Psoas muscle (tissue), 8 donors: Measurements from ENCODE around the gene NKX2-3. TPM values are rescaled to one million over a fixed set of nuclear protein-coding genes. Genes with fewer than 3 reads are reported as not detected.

Source experiments
- ATAC-seq, 4 donors: fragments of 200-7000 bp; cut with Tn5 transposase; one replicate each; pipeline ENCODE4 v1.9.1; 2020; ENCODE audit warnings: moderate library complexity in 3 of 4, mild to moderate bottlenecking in 2 of 4
- DNase-seq, 2 donors: peaks; one replicate each; pipeline ENCODE4 v3.0.0-alpha.2; 2020
- H3K27ac ChIP-seq: fragments of 200-600 bp; one replicate; pipeline ENCODE4 v1.8.0; 2022
- H3K27me3 ChIP-seq, 3 donors: fragments of 200-600 bp in 1 of 3; one replicate each; pipeline versions ENCODE4 v1.6.1 to v1.8.0; 2013 to 2022; ENCODE audit warnings: low read length in 2 of 3, mild to moderate bottlenecking in 2 of 3, moderate library complexity in 1 of 3; ENCODE audit not compliant: insufficient read depth in 3 of 3
- H3K36me3 ChIP-seq, 2 donors: fragments of 200-600 bp in 1 of 2; one replicate each; pipeline versions ENCODE4 v1.6.1 to v1.8.0; 2013 to 2022; ENCODE audit warnings: low read depth in 1 of 2, mild to moderate bottlenecking in 1 of 2, moderate library complexity in 1 of 2; ENCODE audit not compliant: insufficient read depth in 1 of 2
- H3K4me1 ChIP-seq: fragments of 200-600 bp; one replicate; pipeline ENCODE4 v1.8.0; 2022
- H3K4me3 ChIP-seq: fragments of 200-600 bp; one replicate; pipeline ENCODE4 v1.8.0; 2022; ENCODE audit warnings: mild to moderate bottlenecking
- H3K9me3 ChIP-seq: fragments of 200-600 bp; one replicate; pipeline ENCODE4 v1.8.0; 2022
- CTCF ChIP-seq: fragments of 200-600 bp; IDR thresholded peaks from one replicate; pipeline ENCODE4 v1.8.0; 2022; ENCODE audit warnings: antibody characterized with exemption
- WGBS, 3 donors: extraction: QIAGEN DNeasy Blood & Tissue Kit; methylation state at CpG; one replicate each; pipeline versions ENCODE4 v1.1.6 to v1.1.7; 2013; 5-methylcytosine and 5-hydroxymethylcytosine counted together
- intact Hi-C, 2 donors: fragments of 100-400 bp; cut with DNase I; formaldehyde crosslinking; loops; one replicate each; pipeline versions ENCODE4 v1.11.0 to v1.14.2; 2022
- polyA plus RNA-seq, 3 donors: library from polyadenylated mRNA; stranded (reverse); fragments of 200-250 nt; gene quantifications; one replicate each; pipeline ENCODE4 v1.2.3, GENCODE V29; 2013
- total RNA-seq, 4 donors: library from RNA; stranded (reverse); fragmentation: NEBNext Ultra II Directional in 2 of 4; extraction: Animal tissue kit (Norgen Biotek cat#: 25700) in 2 of 4; gene quantifications; one replicate each; pipeline versions ENCODE4 v1.2.1 to v1.2.4, GENCODE V29; 2021 to 2023
- donor health status: healthy with polysubstance abuse.
- donor health status: DM: no; HTN: no; CAD: no; lungs with moderate emphysema.
- donor health status: Bipolar disorder and iron deficiency.
- donor health status: healthy.
- donor health status: DM: yes; HTN: yes; CAD: no.
- donor health status: DM: no; HTN: no; CAD: no.
- donor health status: DM: no; HTN: no; CAD: no.
- donor health status: DM: yes; HTN: yes; CAD: no.

NKX2-3 gene
- total and polyA plus RNA-seq, 7 donors, result not detected

- Histone ChIP-seq H3K4me1 (peaks cover 17% of the 10 kb centered on the region), H3K27ac (no peak overlapping the region), H3K4me3 (no peak overlapping the region), H3K27me3 (peaks cover 0 to 99% (median 71%) of the 10 kb centered on the region in 3 donors), H3K36me3 (no peaks in the 10 kb centered on the region), H3K9me3 (no peaks in the 10 kb centered on the region)
- ATAC-seq (peak in 1 of 4 donors; percentile 12), DNase-seq (no peak)
- TF ChIP-seq CTCF, result no peak
- 11 to 20% (median 19%) methylated on average over 44 to 46 of the region's 46 CpGs for WGBS, 3 donors
- intact Hi-C loops, result no loop called here
Observed at GRCh38 chr10:99530108-99531025, 2.4 kb upstream of the NKX2-3 start.

DNA sequence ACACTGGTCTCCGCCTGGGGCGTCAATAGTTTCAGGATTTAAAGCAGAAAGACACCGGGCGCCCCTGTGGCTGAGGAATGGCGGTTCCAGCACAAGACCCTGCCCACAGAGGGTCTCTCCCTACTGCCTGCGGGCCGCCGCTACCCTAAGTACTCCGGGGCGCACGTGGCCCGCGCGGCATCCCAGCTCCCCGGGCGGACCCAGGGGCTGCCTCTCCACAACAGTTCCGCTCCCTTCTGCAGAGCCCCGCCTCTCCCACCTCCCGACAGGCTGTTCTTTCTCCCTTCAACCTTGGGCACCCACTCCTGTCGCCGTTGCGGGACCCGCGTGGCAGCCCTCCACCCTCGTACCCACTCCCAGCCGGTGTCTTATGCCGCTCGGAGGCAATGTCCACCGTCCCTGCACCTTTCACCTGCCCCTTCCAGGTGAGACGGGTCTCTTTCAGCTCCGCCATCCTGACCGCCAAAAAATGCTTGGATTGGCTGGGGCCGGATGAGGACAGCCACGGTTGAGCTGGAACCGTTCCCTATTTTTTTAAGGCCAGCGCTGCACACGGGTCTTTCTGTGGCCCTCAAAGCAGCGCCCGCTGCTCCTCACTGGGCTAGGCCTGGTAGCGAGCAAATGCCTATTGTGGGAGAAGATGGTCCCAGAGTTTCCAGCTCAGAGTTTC lies 1.6 kb upstream of the NKX2-3 start:
- intact Hi-C loops, result no loop called here
- Histone ChIP-seq H3K27ac (no peak overlapping the region), H3K9me3 (no peaks in the 10 kb centered on the region), H3K4me3 (no peak overlapping the region), H3K27me3 (peaks cover 0 to 100% (median 74%) of the 10 kb centered on the region in 3 donors), H3K36me3 (no peaks in the 10 kb centered on the region), H3K4me1 (peaks cover 20% of the 10 kb centered on the region)
- TF ChIP-seq CTCF, result no peak
- ATAC-seq, result no peak
- DNase-seq, result no peak
- WGBS, 3 donors, result 11 to 13% (median 12%) methylated on average over 36 to 40 of the region's 40 CpGs

DNA sequence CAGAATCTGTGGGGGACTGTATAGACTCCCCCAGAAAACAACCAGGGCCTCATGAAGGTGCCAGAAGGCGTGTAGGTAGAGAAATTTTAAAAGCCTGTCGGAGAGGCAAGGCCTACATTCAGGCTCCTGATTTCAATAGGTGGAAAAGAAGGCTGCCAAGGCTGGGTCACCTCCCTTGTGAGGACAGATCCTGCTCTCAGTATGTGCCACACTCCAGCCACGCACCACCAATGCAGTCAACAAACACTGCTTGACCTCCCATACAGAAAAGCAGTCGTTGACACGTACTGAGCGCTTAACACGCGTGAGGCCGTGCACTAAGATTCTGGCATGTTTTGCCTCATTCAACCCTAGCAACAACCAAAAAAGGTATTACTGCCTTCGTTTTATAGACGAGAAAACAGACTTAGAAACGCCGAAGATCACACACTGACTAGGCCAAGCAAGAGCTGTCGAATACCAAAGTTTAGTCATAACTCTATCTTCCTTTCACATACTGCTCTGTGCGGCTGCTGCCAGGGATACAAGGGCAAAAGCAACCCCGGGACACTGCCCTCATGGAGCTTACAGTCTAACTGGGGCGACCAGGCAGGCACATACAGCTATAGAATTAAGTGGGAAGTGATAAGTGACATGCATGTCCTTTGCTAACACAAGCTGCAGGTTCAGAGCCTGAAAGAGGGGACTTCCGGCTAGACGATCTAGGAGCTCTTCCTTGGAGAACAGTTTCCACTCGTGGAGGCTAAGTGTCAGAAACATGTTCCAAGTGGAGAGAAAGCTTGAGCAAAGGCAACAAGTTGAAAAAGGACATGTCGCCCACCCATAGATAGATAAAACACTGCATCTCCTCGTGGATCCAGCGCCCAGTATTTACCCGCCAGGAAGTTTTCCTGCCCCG lies 797 bp upstream of the NKX2-3 start:
- Histone ChIP-seq H3K27me3 (peaks cover 2 to 100% (median 76%) of the 10 kb centered on the region in 3 donors), H3K4me1 (peaks cover 25% of the 10 kb centered on the region), H3K4me3 (peak overlapping the region; percentile 52), H3K36me3 (no peaks in the 10 kb centered on the region), H3K27ac (no peak overlapping the region), H3K9me3 (no peaks in the 10 kb centered on the region)
- WGBS, 3 donors, result 52 to 63% (median 57%) methylated on average over 25 of the region's 25 CpGs
- no peak for ATAC-seq
- no peak for DNase-seq
- intact Hi-C loops, result no loop called here
- TF ChIP-seq CTCF, result no peak

- peak overlapping the region; percentile 52 for H3K4me3 ChIP-seq
- peaks cover 2 to 100% (median 78%) of the 10 kb centered on the region in 3 donors for H3K27me3 ChIP-seq
- no peaks in the 10 kb centered on the region for H3K9me3 ChIP-seq
- H3K36me3 ChIP-seq, result no peaks in the 10 kb centered on the region
- no peak for DNase-seq
- ATAC-seq, result no peak
- no peak overlapping the region for H3K27ac ChIP-seq
- WGBS, 3 donors, result 14 to 18% (median 16%) methylated on average over 37 to 38 of the region's 38 CpGs
- H3K4me1 ChIP-seq, result peaks cover 29% of the 10 kb centered on the region
- no peak for TF ChIP-seq CTCF
- intact Hi-C loops, result no loop called here
Observed at GRCh38 chr10:99533496-99534449, 1.0 kb downstream of the NKX2-3 start.
